Epidermal melanocyte (primary cell): ENCODE results near the gene GUCY1A1.
"Not testable (repeated sequence)": the region's sequence is repeated elsewhere in the genome, so short reads cannot be mapped to it uniquely, and the experiment has no call there.

Experiments used
- DNase-seq: peaks from one replicate; pipeline ENCODE4 v3.0.0; 2011; ENCODE audit warnings: low spot score; ENCODE audit not compliant: insufficient read length

Gene GUCY1A1, protein sequence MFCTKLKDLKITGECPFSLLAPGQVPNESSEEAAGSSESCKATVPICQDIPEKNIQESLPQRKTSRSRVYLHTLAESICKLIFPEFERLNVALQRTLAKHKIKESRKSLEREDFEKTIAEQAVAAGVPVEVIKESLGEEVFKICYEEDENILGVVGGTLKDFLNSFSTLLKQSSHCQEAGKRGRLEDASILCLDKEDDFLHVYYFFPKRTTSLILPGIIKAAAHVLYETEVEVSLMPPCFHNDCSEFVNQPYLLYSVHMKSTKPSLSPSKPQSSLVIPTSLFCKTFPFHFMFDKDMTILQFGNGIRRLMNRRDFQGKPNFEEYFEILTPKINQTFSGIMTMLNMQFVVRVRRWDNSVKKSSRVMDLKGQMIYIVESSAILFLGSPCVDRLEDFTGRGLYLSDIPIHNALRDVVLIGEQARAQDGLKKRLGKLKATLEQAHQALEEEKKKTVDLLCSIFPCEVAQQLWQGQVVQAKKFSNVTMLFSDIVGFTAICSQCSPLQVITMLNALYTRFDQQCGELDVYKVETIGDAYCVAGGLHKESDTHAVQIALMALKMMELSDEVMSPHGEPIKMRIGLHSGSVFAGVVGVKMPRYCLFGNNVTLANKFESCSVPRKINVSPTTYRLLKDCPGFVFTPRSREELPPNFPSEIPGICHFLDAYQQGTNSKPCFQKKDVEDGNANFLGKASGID

GRCh38 chr4:155666344-155667221 lies at the start of gene GUCY1A1:
GUCY1A1 (plus strand) TSS chr4:155666848; CDS start chr4:155696868, 30,020 bp downstream.
- DNase-seq = no peak

DNA sequence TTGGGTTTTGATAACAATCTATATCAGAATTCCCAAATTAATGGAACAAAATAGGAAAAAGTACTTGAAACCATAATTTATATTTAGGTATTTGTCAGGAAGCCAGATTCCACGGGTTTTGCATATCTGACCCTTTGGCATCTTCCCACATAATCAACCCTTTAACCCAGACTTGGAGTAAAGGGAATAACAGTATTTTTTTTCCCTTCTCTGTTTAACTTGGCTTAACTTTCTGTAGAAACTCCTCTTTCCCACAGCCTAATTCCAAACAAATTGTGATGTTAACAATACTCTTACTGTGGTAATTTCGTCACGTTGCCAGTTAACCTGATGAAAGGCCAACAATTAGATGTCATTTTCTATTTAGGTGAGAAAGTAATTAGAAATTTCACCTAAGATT lies 49.4 kb upstream of the GUCY1A1 start:
- DNase-seq = no peak

DNA sequence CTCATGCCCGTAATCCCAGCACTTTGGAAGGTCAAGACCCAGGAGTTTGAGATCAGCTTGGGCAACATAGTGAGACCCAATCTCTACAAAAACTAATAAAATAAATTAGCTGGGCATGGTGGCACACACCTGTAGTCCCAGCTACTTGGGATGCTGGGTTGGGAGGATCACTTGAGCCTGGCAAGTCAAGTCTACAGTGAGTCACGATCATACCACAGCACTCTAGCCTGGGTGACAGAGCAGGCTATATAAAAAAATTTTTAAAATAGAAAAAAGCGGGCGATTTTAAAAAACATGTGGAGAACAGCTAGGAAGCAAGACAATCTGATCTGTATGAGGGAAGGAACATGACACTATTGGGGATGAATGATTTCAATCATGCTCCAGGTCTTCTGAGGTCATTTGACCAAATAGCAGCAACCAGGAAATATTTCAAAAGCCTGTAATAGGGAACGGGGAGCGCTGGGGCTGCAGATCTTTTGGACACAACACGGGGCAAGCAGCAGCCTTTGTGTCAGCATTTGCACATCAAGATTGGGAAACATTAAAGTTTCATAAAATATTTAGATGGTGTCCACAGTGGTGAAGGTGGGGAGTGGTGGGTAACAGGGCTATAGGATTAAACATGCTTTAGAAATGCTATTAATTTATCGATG lies 48.3 kb upstream of the GUCY1A1 start:
- DNase-seq = no peak

GRCh38 chr4:155620637-155621036 lies 46.0 kb upstream of the GUCY1A1 start:
- no peak for DNase-seq

- no peak for DNase-seq
Observed at GRCh38 chr4:155624478-155624877, 42.2 kb upstream of the GUCY1A1 start.

GRCh38 chr4:155626561-155626960 lies 40.1 kb upstream of the GUCY1A1 start:
- no peak for DNase-seq

DNA sequence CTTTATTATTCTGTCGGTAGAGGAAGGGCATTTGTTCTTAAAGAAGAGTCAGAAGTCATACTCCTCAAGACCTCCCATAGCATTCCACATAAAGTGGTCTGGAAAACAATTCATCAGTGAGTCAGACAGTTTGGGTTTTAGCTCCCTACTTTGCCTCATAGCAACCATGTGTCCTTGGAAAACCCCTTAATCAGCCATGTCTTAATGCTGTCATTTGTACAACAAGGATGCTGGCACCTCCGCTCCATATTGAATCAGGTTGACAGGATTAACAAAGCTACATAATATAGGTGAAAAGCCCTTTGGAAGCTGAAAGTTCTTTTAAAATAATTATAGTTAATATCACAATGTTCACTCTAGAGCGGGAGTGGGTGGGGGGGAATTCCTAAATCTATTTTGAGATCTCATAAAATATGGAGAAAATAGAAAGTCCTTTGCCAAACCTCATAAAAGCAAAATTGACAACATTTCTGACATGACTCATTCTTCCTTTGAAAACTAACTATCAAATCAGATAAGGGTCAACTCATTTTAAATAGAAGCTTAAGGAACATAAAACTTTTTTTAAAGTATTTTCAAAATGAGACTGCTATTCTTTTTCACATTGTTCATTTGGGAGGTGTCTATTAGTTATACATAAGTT lies 37.3 kb upstream of the GUCY1A1 start:
- DNase-seq = no peak

- no peak for DNase-seq
Observed at GRCh38 chr4:155629956-155630355, 36.7 kb upstream of the GUCY1A1 start.

DNA sequence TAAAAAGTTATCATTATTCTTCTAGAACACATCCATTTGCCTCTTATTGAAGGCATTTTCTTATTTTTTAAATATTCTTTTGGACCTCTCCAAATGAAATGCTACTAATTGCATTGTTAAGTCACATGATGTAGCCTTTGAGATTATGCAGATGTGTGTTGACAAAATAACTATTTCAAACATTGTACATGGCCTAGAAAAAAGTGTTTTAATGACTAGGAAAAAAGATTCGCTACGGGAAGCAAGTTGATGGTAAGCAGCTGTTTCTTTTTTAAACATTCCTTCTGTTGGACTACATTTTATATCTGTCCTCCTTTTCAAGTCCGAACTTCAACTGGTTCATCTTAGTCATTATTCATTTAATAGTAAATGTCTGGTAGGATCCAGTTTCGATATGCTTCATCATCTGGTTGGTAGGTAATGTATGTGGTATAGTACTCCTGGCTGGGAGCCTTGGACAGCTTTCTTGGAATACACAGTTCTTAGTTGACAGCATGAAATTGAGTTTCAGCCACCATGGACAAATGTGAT lies 34.3 kb upstream of the GUCY1A1 start:
- DNase-seq = peak; percentile 19

GRCh38 chr4:155638195-155638965 lies 28.3 kb upstream of the GUCY1A1 start:
- no peak for DNase-seq

DNA sequence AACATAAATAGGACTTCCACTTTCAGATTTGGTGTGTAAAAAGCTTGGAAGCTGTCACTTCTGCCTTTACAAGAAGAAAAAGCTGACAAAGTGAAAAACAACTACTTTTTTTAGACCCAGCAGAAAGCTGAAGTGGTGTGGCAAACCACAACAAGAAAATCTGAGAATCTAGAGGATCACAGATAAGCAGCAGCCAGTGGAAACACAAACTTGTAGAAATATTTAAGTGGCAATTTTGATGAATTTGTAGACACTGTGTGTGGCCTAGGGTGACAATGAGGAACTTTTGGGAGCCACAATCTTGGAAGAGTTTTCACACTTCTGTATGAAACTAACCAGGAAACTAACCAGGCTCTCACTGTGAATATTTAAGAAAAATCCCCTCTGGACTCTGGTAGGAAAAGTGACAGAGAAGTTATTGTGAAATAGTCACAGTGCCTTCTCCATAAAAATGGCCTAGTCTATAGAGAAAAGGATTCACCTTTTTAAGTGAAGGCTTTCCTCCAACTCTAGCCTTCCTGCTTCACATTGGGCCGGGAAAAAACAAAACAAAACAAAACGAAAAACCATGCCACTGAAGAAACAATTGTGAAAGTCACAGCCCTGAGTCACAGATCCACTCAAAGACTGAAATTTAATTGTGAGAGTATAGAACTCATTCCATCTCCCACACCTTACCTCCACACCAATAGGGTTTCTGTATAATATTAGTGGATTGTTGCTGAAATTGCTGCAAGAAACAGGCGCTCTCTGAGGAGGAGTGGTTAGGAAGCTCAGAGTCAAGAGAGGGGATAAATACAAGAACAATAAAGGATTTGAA lies 26.7 kb upstream of the GUCY1A1 start:
- DNase-seq = no peak

- no peak for DNase-seq
Observed at GRCh38 chr4:155640751-155641150, 25.9 kb upstream of the GUCY1A1 start.

- DNase-seq = no peak
Observed at GRCh38 chr4:155643087-155643486, 23.6 kb upstream of the GUCY1A1 start.

- no peak for DNase-seq
Observed at GRCh38 chr4:155646001-155646400, 20.6 kb upstream of the GUCY1A1 start.

DNA sequence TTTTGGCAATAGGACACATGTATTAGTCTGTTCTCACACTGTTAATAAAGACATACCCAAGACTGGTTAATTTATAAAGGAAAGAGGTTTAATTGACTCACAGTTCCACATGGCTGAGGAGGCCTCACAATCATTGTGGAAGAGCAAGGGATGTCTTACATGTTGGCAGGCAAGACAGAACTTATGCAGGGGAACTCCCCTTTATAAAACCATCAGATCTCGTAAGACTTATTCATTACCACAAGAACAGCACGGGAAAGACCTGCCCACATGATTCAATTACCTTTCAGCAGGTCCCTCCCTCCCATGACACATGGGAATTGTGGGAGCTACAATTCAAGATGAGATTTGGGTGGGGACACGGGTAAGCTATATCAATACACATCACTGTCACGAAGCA lies 15.9 kb upstream of the GUCY1A1 start:
- DNase-seq = not testable (repeated sequence)

- no peak for DNase-seq
Observed at GRCh38 chr4:155653052-155653451, 13.6 kb upstream of the GUCY1A1 start.

GRCh38 chr4:155656025-155656424 lies 10.6 kb upstream of the GUCY1A1 start:
- no peak for DNase-seq

DNA sequence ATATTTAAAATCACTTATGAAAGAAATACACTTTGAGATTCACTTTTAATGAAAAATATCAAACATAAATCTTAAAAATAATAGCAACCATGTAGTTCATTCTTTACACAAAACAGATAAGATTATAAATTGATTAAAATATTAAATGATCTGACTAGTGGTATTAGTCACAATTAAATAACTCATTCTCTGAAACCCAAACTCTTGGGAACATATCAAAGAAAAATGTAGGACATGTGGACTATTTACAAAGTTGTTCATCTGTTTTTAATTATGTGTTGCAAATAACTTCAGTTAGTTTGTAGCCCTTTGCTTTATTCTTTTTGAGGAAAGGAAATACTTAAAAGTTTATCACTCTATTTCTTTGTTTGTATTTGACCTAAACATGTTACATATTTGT lies 9.5 kb upstream of the GUCY1A1 start:
- peak; percentile 39 for DNase-seq
